B cell (primary cell): Measurements from ENCODE around the gene TOP3B.

Experiments used
- EZH2 ChIP-seq: IDR thresholded peaks from 2 replicates; pipeline ENCODE4 v1.6.1; 2012; ENCODE audit warnings: borderline replicate concordance, low read depth, mild to moderate bottlenecking, moderate library complexity, low read length; ENCODE audit not compliant: insufficient read depth, poor library complexity, severe bottlenecking
- TF ChIP-seq, protein P1 (sequence below): fragments of 200-600 bp; IDR thresholded peaks from one replicate; pipeline ENCODE4 v1.8.0; 2022; ENCODE audit warnings: antibody characterized with exemption, mild to moderate bottlenecking

DNA sequence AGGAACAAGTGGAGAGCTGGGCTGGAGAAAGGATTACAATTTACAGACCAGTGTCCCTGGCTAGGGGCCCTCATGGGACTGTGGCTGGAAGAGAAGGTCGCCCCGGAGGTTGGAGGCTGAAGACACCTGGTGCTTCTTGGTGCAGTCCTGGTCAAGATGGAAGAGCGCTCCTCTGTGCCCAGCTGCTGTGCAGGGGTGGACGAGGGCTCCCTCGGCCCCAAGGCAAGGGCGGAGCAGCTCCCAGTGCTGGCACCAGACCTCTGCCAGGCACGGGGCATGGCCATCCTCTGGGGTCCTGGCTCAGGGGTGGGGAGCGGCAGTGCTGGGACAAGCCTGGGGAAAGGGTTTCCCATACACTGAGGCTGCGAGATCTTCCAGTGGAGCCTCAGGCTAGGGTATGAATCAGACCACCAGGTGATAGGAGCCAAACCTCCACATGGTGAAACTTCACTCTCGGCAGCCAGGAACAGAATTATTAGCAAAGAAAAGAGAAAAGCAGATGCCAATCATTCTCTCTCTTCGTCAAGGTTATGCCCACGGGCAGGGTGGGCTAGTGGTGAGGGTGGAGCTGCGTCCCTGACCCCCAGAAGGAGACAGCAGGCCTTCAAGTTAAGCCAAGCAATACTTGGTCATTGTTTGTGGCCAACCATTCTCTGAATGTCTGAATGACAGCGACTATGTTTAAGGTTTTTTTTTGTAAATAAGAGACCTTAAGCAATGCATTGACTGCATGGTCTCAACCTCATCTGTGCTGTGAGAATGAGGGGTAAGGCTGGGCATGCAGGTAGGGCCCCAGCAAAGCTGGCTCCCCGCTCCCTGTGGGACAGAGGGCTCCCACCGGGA is 62.0 kb downstream of the TOP3B start:
- TF ChIP-seq, protein P1, sequence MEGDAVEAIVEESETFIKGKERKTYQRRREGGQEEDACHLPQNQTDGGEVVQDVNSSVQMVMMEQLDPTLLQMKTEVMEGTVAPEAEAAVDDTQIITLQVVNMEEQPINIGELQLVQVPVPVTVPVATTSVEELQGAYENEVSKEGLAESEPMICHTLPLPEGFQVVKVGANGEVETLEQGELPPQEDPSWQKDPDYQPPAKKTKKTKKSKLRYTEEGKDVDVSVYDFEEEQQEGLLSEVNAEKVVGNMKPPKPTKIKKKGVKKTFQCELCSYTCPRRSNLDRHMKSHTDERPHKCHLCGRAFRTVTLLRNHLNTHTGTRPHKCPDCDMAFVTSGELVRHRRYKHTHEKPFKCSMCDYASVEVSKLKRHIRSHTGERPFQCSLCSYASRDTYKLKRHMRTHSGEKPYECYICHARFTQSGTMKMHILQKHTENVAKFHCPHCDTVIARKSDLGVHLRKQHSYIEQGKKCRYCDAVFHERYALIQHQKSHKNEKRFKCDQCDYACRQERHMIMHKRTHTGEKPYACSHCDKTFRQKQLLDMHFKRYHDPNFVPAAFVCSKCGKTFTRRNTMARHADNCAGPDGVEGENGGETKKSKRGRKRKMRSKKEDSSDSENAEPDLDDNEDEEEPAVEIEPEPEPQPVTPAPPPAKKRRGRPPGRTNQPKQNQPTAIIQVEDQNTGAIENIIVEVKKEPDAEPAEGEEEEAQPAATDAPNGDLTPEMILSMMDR, result no peak
- no peak for TF ChIP-seq EZH2
